ENCODE data around the gene GFPT2.

DNA sequence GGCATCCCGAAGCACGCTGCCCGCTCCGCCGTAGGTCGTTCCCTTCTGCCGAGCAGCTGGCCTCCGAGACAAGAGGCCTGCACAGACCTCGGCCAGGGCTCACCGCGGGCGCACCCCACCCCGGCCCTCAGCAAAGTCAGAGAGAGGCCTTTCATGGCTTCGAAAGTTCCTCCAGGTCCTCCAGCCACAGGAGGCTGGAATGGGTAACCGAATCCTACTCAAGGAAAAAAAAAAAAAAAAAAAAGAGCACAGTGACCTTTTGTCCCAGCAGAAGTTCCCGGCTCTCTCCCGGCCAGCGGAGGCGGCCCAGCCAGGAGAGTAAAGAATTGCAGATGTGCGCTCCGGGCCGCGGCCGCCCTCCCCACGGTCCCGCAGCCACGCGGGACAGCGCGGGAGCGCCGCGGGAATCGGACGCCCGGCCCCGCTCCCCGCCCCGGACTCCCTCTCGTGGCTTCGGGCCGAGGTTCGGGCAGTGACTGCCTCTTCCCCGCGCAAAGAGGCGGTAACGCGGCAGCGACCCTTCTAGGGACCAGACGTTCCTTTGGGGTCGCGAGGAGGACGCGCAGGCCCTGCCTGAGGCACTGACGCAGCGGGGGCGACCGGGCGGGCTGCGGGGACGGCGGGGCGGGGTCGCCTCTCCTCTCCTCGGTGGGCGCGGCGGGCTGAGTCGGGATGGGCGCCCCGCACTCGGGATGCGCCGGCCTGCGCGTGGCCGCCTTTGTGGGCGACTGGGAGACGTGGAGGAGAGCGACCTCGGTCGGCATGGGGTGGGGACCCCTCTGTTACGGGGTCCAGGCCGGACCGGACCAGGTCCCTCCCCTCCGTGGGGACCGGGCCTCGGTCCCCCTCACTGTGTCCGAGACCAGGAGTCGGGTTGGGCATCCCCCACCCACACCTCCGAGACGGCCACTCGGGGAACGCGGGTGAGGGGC is 754 bp downstream of the GFPT2 start:
- TF ChIP-seq EZH2 (IDR thresholded peaks at IDR 0.05; ENCODE audit: insufficient read depth, poor library complexity, severe bottlenecking) (no peak), EZH2phosphoT487 (IDR thresholded peaks at IDR 0.05; ENCODE audit: insufficient read depth, low read depth) (no peak)
